ENCODE measurements around the gene C1QTNF9.

C1QTNF9 gene

DNA sequence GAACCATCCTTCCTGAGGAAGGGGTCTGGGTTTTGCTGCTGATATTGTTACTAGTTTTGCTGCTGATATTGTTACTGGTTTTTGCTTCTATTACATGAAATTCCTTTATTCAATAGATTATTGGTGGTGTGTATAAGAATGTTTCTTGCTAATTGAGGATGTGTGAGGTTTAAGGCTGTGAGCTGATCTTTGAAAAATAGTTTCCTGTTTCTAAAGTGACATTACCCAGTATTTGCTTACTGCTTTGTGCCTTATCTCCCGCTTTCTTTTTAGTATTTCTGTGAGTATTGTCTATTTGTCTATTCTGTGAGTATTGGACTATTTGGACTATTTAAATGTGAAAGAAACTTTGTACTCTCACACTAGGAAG is 38.2 kb upstream of the C1QTNF9 start:
- POLR2A ChIA-PET = no interaction called here
- no peak for TF ChIP-seq ZNF155 (tag by site-specific recombination; IDR thresholded peaks at IDR 0.05)
- TF ChIP-seq, protein P1, sequence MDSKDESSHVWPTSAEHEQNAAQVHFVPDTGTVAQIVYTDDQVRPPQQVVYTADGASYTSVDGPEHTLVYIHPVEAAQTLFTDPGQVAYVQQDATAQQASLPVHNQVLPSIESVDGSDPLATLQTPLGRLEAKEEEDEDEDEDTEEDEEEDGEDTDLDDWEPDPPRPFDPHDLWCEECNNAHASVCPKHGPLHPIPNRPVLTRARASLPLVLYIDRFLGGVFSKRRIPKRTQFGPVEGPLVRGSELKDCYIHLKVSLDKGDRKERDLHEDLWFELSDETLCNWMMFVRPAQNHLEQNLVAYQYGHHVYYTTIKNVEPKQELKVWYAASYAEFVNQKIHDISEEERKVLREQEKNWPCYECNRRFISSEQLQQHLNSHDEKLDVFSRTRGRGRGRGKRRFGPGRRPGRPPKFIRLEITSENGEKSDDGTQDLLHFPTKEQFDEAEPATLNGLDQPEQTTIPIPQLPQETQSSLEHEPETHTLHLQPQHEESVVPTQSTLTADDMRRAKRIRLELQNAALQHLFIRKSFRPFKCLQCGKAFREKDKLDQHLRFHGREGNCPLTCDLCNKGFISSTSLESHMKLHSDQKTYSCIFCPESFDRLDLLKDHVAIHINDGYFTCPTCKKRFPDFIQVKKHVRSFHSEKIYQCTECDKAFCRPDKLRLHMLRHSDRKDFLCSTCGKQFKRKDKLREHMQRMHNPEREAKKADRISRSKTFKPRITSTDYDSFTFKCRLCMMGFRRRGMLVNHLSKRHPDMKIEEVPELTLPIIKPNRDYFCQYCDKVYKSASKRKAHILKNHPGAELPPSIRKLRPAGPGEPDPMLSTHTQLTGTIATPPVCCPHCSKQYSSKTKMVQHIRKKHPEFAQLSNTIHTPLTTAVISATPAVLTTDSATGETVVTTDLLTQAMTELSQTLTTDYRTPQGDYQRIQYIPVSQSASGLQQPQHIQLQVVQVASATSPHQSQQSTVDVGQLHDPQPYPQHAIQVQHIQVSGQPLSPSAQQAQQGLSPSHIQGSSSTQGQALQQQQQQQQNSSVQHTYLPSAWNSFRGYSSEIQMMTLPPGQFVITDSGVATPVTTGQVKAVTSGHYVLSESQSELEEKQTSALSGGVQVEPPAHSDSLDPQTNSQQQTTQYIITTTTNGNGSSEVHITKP (tag by site-specific recombination; IDR thresholded peaks at IDR 0.05) = peak; percentile 17; the same call in 1 of the 2 replicates

DNA sequence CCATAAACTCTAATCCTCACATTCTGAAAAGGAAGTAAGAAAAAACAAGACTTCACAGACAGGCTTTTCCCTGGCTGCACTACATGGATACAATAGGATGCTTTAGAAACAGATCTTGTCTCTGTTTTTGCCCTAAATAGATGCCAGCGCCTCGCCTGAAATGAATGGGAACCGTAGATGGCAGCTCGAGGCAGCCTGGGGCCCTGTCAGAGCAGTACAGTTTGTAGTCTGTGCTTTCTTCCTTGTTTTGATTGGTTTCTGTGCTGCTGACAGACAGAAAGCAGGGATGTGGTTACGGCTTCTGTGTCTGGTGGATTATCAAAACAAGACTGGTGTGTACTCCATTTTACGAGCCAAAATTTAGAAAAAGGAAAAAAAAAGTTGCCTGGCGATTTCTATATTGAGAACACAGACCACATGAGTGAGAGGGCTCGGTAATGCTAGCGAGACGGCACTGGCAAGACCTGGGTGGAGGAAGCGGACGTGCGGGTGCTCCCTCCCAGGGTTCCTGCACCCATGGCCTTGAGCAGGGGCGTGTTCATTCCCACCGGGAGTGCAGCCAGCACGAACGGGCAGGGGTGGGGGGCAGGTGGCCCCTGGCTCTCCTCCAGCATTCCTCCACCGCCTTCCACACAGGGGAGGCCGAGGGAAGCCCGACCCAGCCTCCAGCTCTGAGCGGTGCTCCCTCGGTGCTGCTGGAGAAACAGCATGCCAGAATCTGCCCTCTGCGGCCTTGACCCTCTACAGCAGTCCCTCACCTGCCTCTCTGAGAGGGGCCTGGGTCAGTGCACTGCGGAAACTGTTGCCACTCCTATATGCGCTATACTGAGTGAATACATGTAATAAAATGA is 37.6 kb upstream of the C1QTNF9 start:
- no peaks in the 10 kb centered on the region for H3K9me3 ChIP-seq (ENCODE audit: control insufficient read depth, insufficient read depth, low read depth, low read length)
- H3K27ac ChIP-seq (ENCODE audit: extremely low read depth, low read depth, low read length) = peak overlapping the region; percentile 87
- CTCF ChIA-PET = interaction anchor here (0.6 kb wide), 2 partner anchors 47 to 396 kb away, joined by 4 to 6 read pairs; no protein-coding TSS in a partner anchor
- peaks cover 7% of the 10 kb centered on the region; the same call in 1 of the 2 replicates for H3K4me1 ChIP-seq (ENCODE audit: control insufficient read depth, insufficient read depth, low read length)
- H3K36me3 ChIP-seq (ENCODE audit: control insufficient read depth in 2 of 2, insufficient read depth in 1 of 2, low read length in 2 of 2) = no peaks in the 10 kb centered on the region
- POLR2A ChIA-PET = no interaction called here
- no peak overlapping the region; the same call in 1 of the 2 replicates for H3K4me3 ChIP-seq (ENCODE audit: low read depth, low read length)
- TF ChIP-seq ZFP37 (tag by site-specific recombination; IDR thresholded peaks at IDR 0.05) (no peak), HOXD13 (CRISPR knock-in tag; IDR thresholded peaks at IDR 0.05; ENCODE audit: borderline replicate concordance) (no peak), ZNF521 (tag by site-specific recombination; IDR thresholded peaks at IDR 0.05) (no peak), ZNF629 (tag by site-specific recombination; IDR thresholded peaks at IDR 0.05) (no peak), ZNF830 (tag by site-specific recombination; IDR thresholded peaks at IDR 0.05; ENCODE audit: low read depth) (no peak), ZNF837 (tag by site-specific recombination; IDR thresholded peaks at IDR 0.05) (no peak), ZNF138 (tag by site-specific recombination; IDR thresholded peaks at IDR 0.05; ENCODE audit: borderline replicate concordance) (no peak), ZSCAN16 (tag by site-specific recombination; IDR thresholded peaks at IDR 0.05) (no peak), ZBTB17 (tag by site-specific recombination; IDR thresholded peaks at IDR 0.05) (peak; percentile 56; the same call in 1 of the 2 replicates), ZNF610 (tag by site-specific recombination; IDR thresholded peaks at IDR 0.05; ENCODE audit: borderline replicate concordance) (no peak), RBAK (tag by site-specific recombination; IDR thresholded peaks at IDR 0.05) (no peak), ZNF677 (tag by site-specific recombination; IDR thresholded peaks at IDR 0.05) (no peak), GLI4 (tag by site-specific recombination; IDR thresholded peaks at IDR 0.05) (no peak), ZNF426 (tag by site-specific recombination; IDR thresholded peaks at IDR 0.05) (no peak), ZNF600 (tag by site-specific recombination; IDR thresholded peaks at IDR 0.05) (peak; percentile 90; the same call in 1 of the 2 replicates), ZNF473 (tag by site-specific recombination; IDR thresholded peaks at IDR 0.05) (no peak), ZNF202 (tag by site-specific recombination; IDR thresholded peaks at IDR 0.05; ENCODE audit: borderline replicate concordance) (no peak), ZNF121 (tag by site-specific recombination; IDR thresholded peaks at IDR 0.05) (no peak)
- TF ChIP-seq, protein P2, sequence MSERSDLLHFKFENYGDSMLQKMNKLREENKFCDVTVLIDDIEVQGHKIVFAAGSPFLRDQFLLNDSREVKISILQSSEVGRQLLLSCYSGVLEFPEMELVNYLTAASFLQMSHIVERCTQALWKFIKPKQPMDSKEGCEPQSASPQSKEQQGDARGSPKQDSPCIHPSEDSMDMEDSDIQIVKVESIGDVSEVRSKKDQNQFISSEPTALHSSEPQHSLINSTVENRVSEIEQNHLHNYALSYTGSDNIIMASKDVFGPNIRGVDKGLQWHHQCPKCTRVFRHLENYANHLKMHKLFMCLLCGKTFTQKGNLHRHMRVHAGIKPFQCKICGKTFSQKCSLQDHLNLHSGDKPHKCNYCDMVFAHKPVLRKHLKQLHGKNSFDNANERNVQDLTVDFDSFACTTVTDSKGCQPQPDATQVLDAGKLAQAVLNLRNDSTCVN (tag by site-specific recombination; optimal IDR thresholded peaks at IDR 0.05) = no peak
- TF ChIP-seq, protein P3, sequence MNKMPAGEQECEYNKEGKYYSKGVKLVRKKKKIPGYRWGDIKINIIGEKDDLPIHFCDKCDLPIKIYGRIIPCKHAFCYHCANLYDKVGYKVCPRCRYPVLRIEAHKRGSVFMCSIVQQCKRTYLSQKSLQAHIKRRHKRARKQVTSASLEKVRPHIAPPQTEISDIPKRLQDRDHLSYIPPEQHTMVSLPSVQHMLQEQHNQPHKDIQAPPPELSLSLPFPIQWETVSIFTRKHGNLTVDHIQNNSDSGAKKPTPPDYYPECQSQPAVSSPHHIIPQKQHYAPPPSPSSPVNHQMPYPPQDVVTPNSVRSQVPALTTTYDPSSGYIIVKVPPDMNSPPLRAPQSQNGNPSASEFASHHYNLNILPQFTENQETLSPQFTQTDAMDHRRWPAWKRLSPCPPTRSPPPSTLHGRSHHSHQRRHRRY (tag by site-specific recombination; IDR thresholded peaks at IDR 0.05) = no peak
- TF ChIP-seq, protein P4, sequence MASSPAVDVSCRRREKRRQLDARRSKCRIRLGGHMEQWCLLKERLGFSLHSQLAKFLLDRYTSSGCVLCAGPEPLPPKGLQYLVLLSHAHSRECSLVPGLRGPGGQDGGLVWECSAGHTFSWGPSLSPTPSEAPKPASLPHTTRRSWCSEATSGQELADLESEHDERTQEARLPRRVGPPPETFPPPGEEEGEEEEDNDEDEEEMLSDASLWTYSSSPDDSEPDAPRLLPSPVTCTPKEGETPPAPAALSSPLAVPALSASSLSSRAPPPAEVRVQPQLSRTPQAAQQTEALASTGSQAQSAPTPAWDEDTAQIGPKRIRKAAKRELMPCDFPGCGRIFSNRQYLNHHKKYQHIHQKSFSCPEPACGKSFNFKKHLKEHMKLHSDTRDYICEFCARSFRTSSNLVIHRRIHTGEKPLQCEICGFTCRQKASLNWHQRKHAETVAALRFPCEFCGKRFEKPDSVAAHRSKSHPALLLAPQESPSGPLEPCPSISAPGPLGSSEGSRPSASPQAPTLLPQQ (tag by site-specific recombination; IDR thresholded peaks at IDR 0.05) = no peak
- TF ChIP-seq, protein P5, sequence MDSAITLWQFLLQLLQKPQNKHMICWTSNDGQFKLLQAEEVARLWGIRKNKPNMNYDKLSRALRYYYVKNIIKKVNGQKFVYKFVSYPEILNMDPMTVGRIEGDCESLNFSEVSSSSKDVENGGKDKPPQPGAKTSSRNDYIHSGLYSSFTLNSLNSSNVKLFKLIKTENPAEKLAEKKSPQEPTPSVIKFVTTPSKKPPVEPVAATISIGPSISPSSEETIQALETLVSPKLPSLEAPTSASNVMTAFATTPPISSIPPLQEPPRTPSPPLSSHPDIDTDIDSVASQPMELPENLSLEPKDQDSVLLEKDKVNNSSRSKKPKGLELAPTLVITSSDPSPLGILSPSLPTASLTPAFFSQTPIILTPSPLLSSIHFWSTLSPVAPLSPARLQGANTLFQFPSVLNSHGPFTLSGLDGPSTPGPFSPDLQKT (IDR thresholded peaks at IDR 0.05; ENCODE audit: borderline replicate concordance, low read depth, low read length) = no peak

More for the DNA sequence above, 38.2 kb upstream of the C1QTNF9 start:
- CTCF ChIA-PET = interaction anchor here (0.6 to 1.8 kb wide), 2 partner anchors 43 to 47 kb away, joined by 6 to 8 read pairs; no protein-coding TSS in a partner anchor
- H3K9me3 ChIP-seq (ENCODE audit: control insufficient read depth, insufficient read depth, low read depth, low read length) = no peaks in the 10 kb centered on the region
- no peak overlapping the region for H3K4me3 ChIP-seq (ENCODE audit: low read depth, low read length)
- H3K27ac ChIP-seq (ENCODE audit: extremely low read depth, low read depth, low read length) = peak overlapping the region; percentile 87; the same call in 1 of the 2 replicates
- H3K36me3 ChIP-seq (ENCODE audit: control insufficient read depth in 2 of 2, insufficient read depth in 1 of 2, low read length in 2 of 2) = no peaks in the 10 kb centered on the region
- H3K4me1 ChIP-seq (ENCODE audit: control insufficient read depth, insufficient read depth, low read length) = peaks cover 7% of the 10 kb centered on the region; the same call in 1 of the 2 replicates

Data from HEK293 (cell line).